Gastroesophageal sphincter (tissue), 4 donors: ENCODE results near the gene OLFM3. TPM values are rescaled to one million over a fixed set of nuclear protein-coding genes. Genes with fewer than 3 reads are reported as not detected.

Source experiments
- ATAC-seq: fragments of 150-250 bp; one replicate; pipeline ENCODE4 v1.9.1; 2016; ENCODE audit warnings: mild to moderate bottlenecking, moderate library complexity
- H3K27ac ChIP-seq, 4 donors: fragments of 200-600 bp; sonication (generic) in 3 of 4; 1 replicate in 3 of 4; 2 replicates in 1 of 4; pipeline ENCODE4 v1.5.1; 2016 to 2019
- H3K27me3 ChIP-seq: fragments of 200-600 bp; sonication (generic); one replicate; pipeline ENCODE4 v1.5.1; 2019
- H3K36me3 ChIP-seq, 2 donors: fragments of 200-600 bp; sonication (generic); one replicate each; pipeline ENCODE4 v1.5.1; 2019; ENCODE audit warnings: control low read depth in 1 of 2
- H3K4me1 ChIP-seq, 3 donors: fragments of 200-600 bp; sonication (generic); 1 replicate in 2 of 3; 2 replicates in 1 of 3; pipeline ENCODE4 v1.5.1; 2016 to 2019; ENCODE audit warnings: control low read depth in 2 of 3
- H3K4me3 ChIP-seq, 2 donors: fragments of 200-600 bp; sonication (generic); one replicate each; pipeline ENCODE4 v1.5.1; 2019; ENCODE audit warnings: mild to moderate bottlenecking in 1 of 2, moderate library complexity in 1 of 2
- H3K9me3 ChIP-seq, 3 donors: fragments of 200-600 bp; sonication (generic); one replicate each; pipeline ENCODE4 v1.5.1; 2017 to 2019; ENCODE audit warnings: control low read depth in 2 of 3
- CTCF ChIP-seq, 4 experiments: fragments of 200-600 bp in 2 of 4; fragments of 450-650 bp in 2 of 4; sonication (generic) in 1 of 4; IDR thresholded peaks; one replicate each; pipeline ENCODE4 v1.5.1; 2017 to 2019; ENCODE audit warnings: antibody characterized with exemption in 4 of 4, mild to moderate bottlenecking in 2 of 4, moderate library complexity in 2 of 4
- EP300 ChIP-seq: sonication (generic); formaldehyde crosslinking; IDR thresholded peaks from one replicate; pipeline ENCODE4 v1.6.1; 2017; ENCODE audit warnings: antibody characterized with exemption, mild to moderate bottlenecking
- POLR2A ChIP-seq, 2 donors: fragments of 450-650 bp; IDR thresholded peaks; one replicate each; pipeline ENCODE4 v1.6.1; 2017; ENCODE audit warnings: antibody characterized with exemption in 2 of 2, mild to moderate bottlenecking in 2 of 2, moderate library complexity in 1 of 2
- POLR2AphosphoS5 ChIP-seq: sonication (generic); formaldehyde crosslinking; IDR thresholded peaks from one replicate; pipeline ENCODE4 v1.6.1; 2017; ENCODE audit warnings: antibody characterized with exemption
- WGBS, 2 donors: methylation state at CpG; one replicate each; pipeline ENCODE4 v1.1.5; 2018; ENCODE audit warnings: low coverage in 1 of 2; 5-methylcytosine and 5-hydroxymethylcytosine counted together
- total RNA-seq, 4 donors: library from RNA; depleted of rRNA; stranded (reverse); fragments of >200 nt; gene quantifications; one replicate each; pipeline ENCODE4 v1.1.0, GENCODE V29; 2016

Gene OLFM3
- total RNA-seq, 4 donors from 2014 or later: 0.13 to 0.47 (median 0.37) TPM

DNA sequence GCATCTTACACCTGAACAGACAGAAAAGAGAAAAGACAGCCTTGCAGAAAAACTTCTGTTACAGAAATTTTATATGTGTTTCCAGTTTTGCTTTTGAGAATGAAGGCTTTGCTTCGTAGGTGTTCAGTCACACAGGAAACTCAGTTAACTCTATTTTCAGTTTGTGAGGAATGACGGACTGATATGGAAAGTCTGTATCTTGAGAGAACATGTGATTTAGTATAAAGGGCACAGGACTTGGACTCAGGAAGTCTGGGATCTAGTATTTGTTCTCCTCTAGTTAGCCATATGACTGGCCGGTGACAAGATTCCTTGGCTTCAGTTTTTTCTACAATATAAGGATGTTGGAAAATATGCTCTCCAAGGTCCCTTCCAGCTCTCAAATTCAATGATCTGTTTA is 149.1 kb downstream of the OLFM3 start:
- H3K27me3 ChIP-seq: peaks cover 13% of the 10 kb centered on the region
- no peaks in the 10 kb centered on the region for H3K4me1 ChIP-seq
- no peak for ATAC-seq
- no peak overlapping the region for H3K27ac ChIP-seq
- no peaks in the 10 kb centered on the region for H3K36me3 ChIP-seq
- H3K4me3 ChIP-seq: no peak overlapping the region
- no peaks in the 10 kb centered on the region for H3K9me3 ChIP-seq
- TF ChIP-seq EP300 (no peak), POLR2A (IDR thresholded peaks at IDR 0.05) (no peak), CTCF (IDR thresholded peaks at IDR 0.05) (no peak), POLR2AphosphoS5 (no peak)
- 48 to 51% methylated on average over 3 of the region's 3 CpGs for WGBS, 2 donors

DNA sequence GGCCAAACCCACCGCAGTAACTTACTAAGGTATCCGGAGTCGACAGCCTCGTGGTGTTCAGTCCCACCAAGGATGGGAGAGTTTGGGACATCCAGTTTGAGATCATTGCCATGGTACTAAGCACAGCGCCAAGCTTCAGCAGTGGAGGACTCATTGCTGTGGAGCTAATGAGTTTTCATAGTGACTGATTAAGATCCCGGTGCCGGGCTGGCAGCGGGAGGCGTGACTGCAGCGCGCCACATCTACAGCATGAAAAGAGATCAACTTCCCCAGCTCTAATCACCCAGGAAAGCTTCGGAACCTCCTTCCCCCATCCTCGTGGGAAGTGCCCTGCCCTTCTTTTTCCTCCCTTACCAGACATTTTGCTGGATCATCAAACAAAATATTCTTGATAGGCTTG is 149.9 kb downstream of the OLFM3 start:
- Histone ChIP-seq H3K36me3 (no peaks in the 10 kb centered on the region), H3K27me3 (peaks cover 13% of the 10 kb centered on the region), H3K9me3 (no peaks in the 10 kb centered on the region), H3K4me3 (no peak overlapping the region), H3K27ac (no peak overlapping the region), H3K4me1 (no peaks in the 10 kb centered on the region)
- ATAC-seq: no peak
- TF ChIP-seq POLR2A (IDR thresholded peaks at IDR 0.05): no peak
- TF ChIP-seq EP300: no peak
- TF ChIP-seq CTCF (IDR thresholded peaks at IDR 0.05): no peak
- TF ChIP-seq POLR2AphosphoS5: no peak
- 39 to 48% methylated on average over 4 to 6 of the region's 13 CpGs for WGBS, 2 donors

- TF ChIP-seq POLR2AphosphoS5 (no peak), CTCF (IDR thresholded peaks at IDR 0.05) (no peak), POLR2A (IDR thresholded peaks at IDR 0.05) (no peak), EP300 (no peak)
- Histone ChIP-seq H3K9me3 (no peaks in the 10 kb centered on the region), H3K4me1 (no peaks in the 10 kb centered on the region), H3K27ac (no peak overlapping the region), H3K27me3 (peaks cover 13% of the 10 kb centered on the region), H3K4me3 (no peak overlapping the region), H3K36me3 (no peaks in the 10 kb centered on the region)
- ATAC-seq: no peak
- 42 to 54% methylated on average over 2 to 4 of the region's 5 CpGs for WGBS, 2 donors
These were observed 153.6 kb downstream of the OLFM3 start for GRCh38 chr1:101843160-101843559.

GRCh38 chr1:101841824-101842223 is 154.9 kb downstream of the OLFM3 start:
- no peak for ATAC-seq
- H3K4me3 ChIP-seq: no peak overlapping the region
- H3K4me1 ChIP-seq: no peaks in the 10 kb centered on the region
- H3K27ac ChIP-seq: no peak overlapping the region
- H3K9me3 ChIP-seq: no peaks in the 10 kb centered on the region
- no peaks in the 10 kb centered on the region for H3K36me3 ChIP-seq
- TF ChIP-seq POLR2AphosphoS5: no peak
- TF ChIP-seq POLR2A (IDR thresholded peaks at IDR 0.05): no peak
- TF ChIP-seq EP300: no peak
- no peak for TF ChIP-seq CTCF (IDR thresholded peaks at IDR 0.05)
- 86 to 93% methylated on average over 4 of the region's 4 CpGs for WGBS, 2 donors
- peaks cover 12% of the 10 kb centered on the region for H3K27me3 ChIP-seq

- Histone ChIP-seq H3K27me3 (no peaks in the 10 kb centered on the region), H3K36me3 (no peaks in the 10 kb centered on the region), H3K27ac (no peak overlapping the region), H3K9me3 (no peaks in the 10 kb centered on the region), H3K4me3 (no peak overlapping the region), H3K4me1 (no peaks in the 10 kb centered on the region)
- WGBS, 2 donors: 16 to 30% methylated on average over 2 of the region's 2 CpGs
- no peak for ATAC-seq
- TF ChIP-seq CTCF (IDR thresholded peaks at IDR 0.05): no peak
- TF ChIP-seq EP300: no peak
- no peak for TF ChIP-seq POLR2AphosphoS5
- TF ChIP-seq POLR2A (IDR thresholded peaks at IDR 0.05): no peak
These were observed 160.7 kb downstream of the OLFM3 start for GRCh38 chr1:101835988-101836387.
